K562 (cell line): ENCODE results near the gene KIF26B. TPM values are rescaled to one million over a fixed set of nuclear protein-coding genes. Genes with fewer than 3 reads are reported as not detected.

Experiments
- CHCHD3 ChIP-seq: fragments of 250-450 bp; sonication (Bioruptor Pico); IDR thresholded peaks from 2 replicates; pipeline ENCODE4 v2.1.2; 2022; ENCODE audit warnings: mild to moderate bottlenecking
- CXXC5 ChIP-seq: fragments of 250-450 bp; sonication (Bioruptor Pico); IDR thresholded peaks from 2 replicates; pipeline ENCODE4 v1.8.0; 2022; ENCODE audit warnings: inconsistent platforms, mild to moderate bottlenecking, moderate library complexity
- EGR1 ChIP-seq: fragments of 450-650 bp; conservative IDR thresholded peaks from 2 replicates; pipeline ENCODE4 v1.6.1; 2017; ENCODE audit warnings: mild to moderate bottlenecking
- HMGN3 ChIP-seq: IDR thresholded peaks from 2 replicates; pipeline ENCODE4 v1.6.1; 2011; ENCODE audit warnings: borderline replicate concordance, low read depth, mild to moderate bottlenecking, mixed read lengths, low read length; ENCODE audit not compliant: insufficient read length; ENCODE audit errors: extremely low read depth
- MTA2 ChIP-seq: fragments of 450-650 bp; IDR thresholded peaks from 2 replicates; pipeline ENCODE4 v1.6.1; 2016; ENCODE audit warnings: low read depth
- NFE2 ChIP-seq: IDR thresholded peaks from 2 replicates; pipeline ENCODE4 v1.6.1; 2014; ENCODE audit warnings: antibody characterized with exemption, low read depth
- POLR2B ChIP-seq: fragments of 450-650 bp; IDR thresholded peaks from 2 replicates; pipeline ENCODE4 v1.6.1; 2018; ENCODE audit warnings: low read depth; ENCODE audit not compliant: partially characterized antibody
- RBM25 ChIP-seq: fragments of 200-400 bp; formaldehyde crosslinking; IDR thresholded peaks from 2 replicates; pipeline ENCODE4 v1.6.1; 2018; ENCODE audit warnings: low read length, low read depth, moderate library complexity; ENCODE audit not compliant: severe bottlenecking
- RCOR1 ChIP-seq, 2 experiments: IDR thresholded peaks; 2 replicates each; pipeline ENCODE4 v1.6.1; 2012; ENCODE audit warnings: low read depth in 2 of 2, low read length in 2 of 2, borderline replicate concordance in 1 of 2, improper control_type of control experiment in 1 of 2
- YY1 ChIP-seq, 3 experiments: IDR thresholded peaks; 2 replicates each; pipeline ENCODE4 v1.6.1; 2011; ENCODE audit warnings: low read length in 2 of 3, mild to moderate bottlenecking in 2 of 3, moderate library complexity in 2 of 3, borderline replicate concordance in 1 of 3, control low read depth in 1 of 3, low read depth in 1 of 3; ENCODE audit not compliant: insufficient read depth in 3 of 3, insufficient replicate concordance in 2 of 3, control insufficient read depth in 1 of 3, insufficient read length in 1 of 3; ENCODE audit errors: extremely low read depth in 1 of 3
- ZC3H11A ChIP-seq: IDR thresholded peaks from 2 replicates; pipeline ENCODE4 v1.6.1; 2012; ENCODE audit warnings: low read depth, low read length, improper control_type of control experiment
- ZNF431 ChIP-seq: sonication (generic); formaldehyde crosslinking; IDR thresholded peaks from 2 replicates; pipeline ENCODE4 v1.8.0; 2022; ENCODE audit warnings: mild to moderate bottlenecking, missing genetic modification reagents
- polyA plus RNA-seq, 8 experiments: library from polyadenylated mRNA; depleted of rRNA in 4 of 8; stranded (reverse) in 5 of 8; unstranded in 3 of 8; fragments of >200 nt; fragmentation: Nextera tagmentation in 2 of 8; fragmentation: Illumina TruSeq in 1 of 8; extraction: Ambion mirVana in 2 of 8; extraction: Trizol in 1 of 8; gene quantifications; 2 replicates each; pipeline versions ENCODE4 v1.2.1 to v1.2.3, GENCODE V29; 2011 to 2014; ENCODE audit warnings: inconsistent platforms in 1 of 8, missing spikeins in 1 of 8
- total RNA-seq, 7 experiments: library from RNA; depleted of rRNA in 6 of 7; stranded (reverse); fragments of >200 nt in 6 of 7; fragmentation: Illumina TruSeq in 2 of 7; extraction: Trizol in 2 of 7; gene quantifications; 2 replicates each; pipeline versions ENCODE4 v1.2.1 to v1.2.3, GENCODE V29; 2011 to 2021; ENCODE audit warnings: low replicate concordance in 1 of 7
- TF ChIP-seq, protein P1 (sequence below), 2 experiments: IDR thresholded peaks; 2 replicates each; pipeline ENCODE4 v1.6.1; 2012; ENCODE audit warnings: improper control_type of control experiment in 2 of 2, low read depth in 2 of 2, low read length in 2 of 2, borderline replicate concordance in 1 of 2
- TF ChIP-seq, protein P2 (sequence below): sonication (generic); formaldehyde crosslinking; IDR thresholded peaks from 2 replicates; pipeline ENCODE4 v1.8.0; 2022; ENCODE audit warnings: mild to moderate bottlenecking, missing genetic modification reagents
- TF ChIP-seq, protein P3 (sequence below): IDR thresholded peaks from 2 replicates; pipeline ENCODE4 v1.6.1; 2011; ENCODE audit warnings: borderline replicate concordance, low read depth, mild to moderate bottlenecking, moderate library complexity, low read length; ENCODE audit not compliant: insufficient read depth, poor library complexity, severe bottlenecking

KIF26B gene
- total and polyA plus RNA-seq, 9 of the 15 experiments (the other 6 are each of a cell fraction or from before 2014, with no cell fraction given), result 0.02 to 0.08 (median 0.03) TPM; not detected in 6

DNA sequence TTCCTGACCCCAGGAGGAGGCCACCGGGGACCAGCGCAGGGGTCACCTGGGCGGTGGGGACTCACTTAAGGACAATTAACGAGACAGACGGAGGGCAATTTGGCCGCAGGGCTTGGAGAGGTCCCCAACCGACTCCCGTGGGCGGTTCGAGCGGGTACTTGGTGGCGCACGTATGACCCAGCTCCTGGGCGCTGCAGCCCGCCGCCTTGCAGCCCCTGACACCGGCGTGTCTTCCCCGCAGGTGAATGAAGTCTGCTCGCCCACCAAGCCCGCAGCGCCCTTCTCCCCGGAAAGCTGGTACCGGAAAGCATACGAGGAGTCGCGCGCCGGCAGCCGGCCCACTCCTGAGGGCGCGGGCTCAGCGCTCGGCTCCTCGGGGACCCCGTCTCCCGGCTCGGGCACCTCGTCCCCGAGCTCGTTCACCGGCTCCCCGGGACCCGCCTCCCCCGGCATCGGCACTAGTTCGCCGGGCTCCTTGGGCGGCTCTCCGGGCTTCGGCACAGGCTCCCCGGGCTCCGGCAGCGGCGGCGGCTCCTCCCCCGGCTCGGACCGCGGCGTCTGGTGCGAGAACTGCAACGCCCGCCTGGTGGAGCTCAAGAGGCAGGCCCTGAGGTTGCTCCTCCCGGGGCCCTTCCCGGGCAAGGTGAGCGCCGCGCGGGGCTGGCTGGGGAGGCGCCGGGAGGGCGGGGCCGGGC lies 1.4 kb downstream of the KIF26B start (continued):
- TF ChIP-seq HMGN3, result peak; percentile 48
- no peak for TF ChIP-seq MTA2
- TF ChIP-seq RBM25, result peak; percentile 61
- TF ChIP-seq CHCHD3 (CRISPR knock-in tag), result no peak
- TF ChIP-seq CXXC5, result peak; percentile 65
- no peak for TF ChIP-seq ZC3H11A
- 0 out of 4 replicates have a peak, but pooled peaks of 1 of the 2 experiments have one; percentile 50 for TF ChIP-seq RCOR1 (IDR thresholded peaks at IDR 0.05; ENCODE audit: borderline replicate concordance in 1 of 2, low read depth in 2 of 2, low read length in 2 of 2)
- TF ChIP-seq, protein P1, sequence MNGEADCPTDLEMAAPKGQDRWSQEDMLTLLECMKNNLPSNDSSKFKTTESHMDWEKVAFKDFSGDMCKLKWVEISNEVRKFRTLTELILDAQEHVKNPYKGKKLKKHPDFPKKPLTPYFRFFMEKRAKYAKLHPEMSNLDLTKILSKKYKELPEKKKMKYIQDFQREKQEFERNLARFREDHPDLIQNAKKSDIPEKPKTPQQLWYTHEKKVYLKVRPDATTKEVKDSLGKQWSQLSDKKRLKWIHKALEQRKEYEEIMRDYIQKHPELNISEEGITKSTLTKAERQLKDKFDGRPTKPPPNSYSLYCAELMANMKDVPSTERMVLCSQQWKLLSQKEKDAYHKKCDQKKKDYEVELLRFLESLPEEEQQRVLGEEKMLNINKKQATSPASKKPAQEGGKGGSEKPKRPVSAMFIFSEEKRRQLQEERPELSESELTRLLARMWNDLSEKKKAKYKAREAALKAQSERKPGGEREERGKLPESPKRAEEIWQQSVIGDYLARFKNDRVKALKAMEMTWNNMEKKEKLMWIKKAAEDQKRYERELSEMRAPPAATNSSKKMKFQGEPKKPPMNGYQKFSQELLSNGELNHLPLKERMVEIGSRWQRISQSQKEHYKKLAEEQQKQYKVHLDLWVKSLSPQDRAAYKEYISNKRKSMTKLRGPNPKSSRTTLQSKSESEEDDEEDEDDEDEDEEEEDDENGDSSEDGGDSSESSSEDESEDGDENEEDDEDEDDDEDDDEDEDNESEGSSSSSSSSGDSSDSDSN (IDR thresholded peaks at IDR 0.05; ENCODE audit: borderline replicate concordance in 1 of 2, low read depth in 2 of 2, low read length in 2 of 2), result peak; percentile 93 to 97; a peak in 3 of 4 replicates
- TF ChIP-seq, protein P2, sequence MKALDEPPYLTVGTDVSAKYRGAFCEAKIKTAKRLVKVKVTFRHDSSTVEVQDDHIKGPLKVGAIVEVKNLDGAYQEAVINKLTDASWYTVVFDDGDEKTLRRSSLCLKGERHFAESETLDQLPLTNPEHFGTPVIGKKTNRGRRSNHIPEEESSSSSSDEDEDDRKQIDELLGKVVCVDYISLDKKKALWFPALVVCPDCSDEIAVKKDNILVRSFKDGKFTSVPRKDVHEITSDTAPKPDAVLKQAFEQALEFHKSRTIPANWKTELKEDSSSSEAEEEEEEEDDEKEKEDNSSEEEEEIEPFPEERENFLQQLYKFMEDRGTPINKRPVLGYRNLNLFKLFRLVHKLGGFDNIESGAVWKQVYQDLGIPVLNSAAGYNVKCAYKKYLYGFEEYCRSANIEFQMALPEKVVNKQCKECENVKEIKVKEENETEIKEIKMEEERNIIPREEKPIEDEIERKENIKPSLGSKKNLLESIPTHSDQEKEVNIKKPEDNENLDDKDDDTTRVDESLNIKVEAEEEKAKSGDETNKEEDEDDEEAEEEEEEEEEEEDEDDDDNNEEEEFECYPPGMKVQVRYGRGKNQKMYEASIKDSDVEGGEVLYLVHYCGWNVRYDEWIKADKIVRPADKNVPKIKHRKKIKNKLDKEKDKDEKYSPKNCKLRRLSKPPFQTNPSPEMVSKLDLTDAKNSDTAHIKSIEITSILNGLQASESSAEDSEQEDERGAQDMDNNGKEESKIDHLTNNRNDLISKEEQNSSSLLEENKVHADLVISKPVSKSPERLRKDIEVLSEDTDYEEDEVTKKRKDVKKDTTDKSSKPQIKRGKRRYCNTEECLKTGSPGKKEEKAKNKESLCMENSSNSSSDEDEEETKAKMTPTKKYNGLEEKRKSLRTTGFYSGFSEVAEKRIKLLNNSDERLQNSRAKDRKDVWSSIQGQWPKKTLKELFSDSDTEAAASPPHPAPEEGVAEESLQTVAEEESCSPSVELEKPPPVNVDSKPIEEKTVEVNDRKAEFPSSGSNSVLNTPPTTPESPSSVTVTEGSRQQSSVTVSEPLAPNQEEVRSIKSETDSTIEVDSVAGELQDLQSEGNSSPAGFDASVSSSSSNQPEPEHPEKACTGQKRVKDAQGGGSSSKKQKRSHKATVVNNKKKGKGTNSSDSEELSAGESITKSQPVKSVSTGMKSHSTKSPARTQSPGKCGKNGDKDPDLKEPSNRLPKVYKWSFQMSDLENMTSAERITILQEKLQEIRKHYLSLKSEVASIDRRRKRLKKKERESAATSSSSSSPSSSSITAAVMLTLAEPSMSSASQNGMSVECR, result 0 out of 2 replicates have a peak, but pooled peaks have one; percentile 49
- TF ChIP-seq NFE2, result no peak
- peak; percentile 29; the same call in 1 of the 2 replicates for TF ChIP-seq EGR1
- TF ChIP-seq POLR2B, result no peak
- peak in 1 of 3 experiments; percentile 50 for TF ChIP-seq YY1 (IDR thresholded peaks at IDR 0.05; ENCODE audit: borderline replicate concordance in 1 of 3, control insufficient read depth in 1 of 3, extremely low read depth in 1 of 3, insufficient read depth in 3 of 3, insufficient read length in 1 of 3, insufficient replicate concordance in 2 of 3, low read depth in 1 of 3, low read length in 2 of 3)
- TF ChIP-seq, protein P3, sequence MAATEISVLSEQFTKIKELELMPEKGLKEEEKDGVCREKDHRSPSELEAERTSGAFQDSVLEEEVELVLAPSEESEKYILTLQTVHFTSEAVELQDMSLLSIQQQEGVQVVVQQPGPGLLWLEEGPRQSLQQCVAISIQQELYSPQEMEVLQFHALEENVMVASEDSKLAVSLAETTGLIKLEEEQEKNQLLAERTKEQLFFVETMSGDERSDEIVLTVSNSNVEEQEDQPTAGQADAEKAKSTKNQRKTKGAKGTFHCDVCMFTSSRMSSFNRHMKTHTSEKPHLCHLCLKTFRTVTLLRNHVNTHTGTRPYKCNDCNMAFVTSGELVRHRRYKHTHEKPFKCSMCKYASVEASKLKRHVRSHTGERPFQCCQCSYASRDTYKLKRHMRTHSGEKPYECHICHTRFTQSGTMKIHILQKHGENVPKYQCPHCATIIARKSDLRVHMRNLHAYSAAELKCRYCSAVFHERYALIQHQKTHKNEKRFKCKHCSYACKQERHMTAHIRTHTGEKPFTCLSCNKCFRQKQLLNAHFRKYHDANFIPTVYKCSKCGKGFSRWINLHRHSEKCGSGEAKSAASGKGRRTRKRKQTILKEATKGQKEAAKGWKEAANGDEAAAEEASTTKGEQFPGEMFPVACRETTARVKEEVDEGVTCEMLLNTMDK, result no peak
- no peak for TF ChIP-seq ZNF431
